Left lung (tissue), 10 donors: Measurements from ENCODE around the gene CDC14B. TPM values are rescaled to one million over a fixed set of nuclear protein-coding genes. Genes with fewer than 3 reads are reported as not detected.
"Not testable (repeated sequence)": the region's sequence is repeated elsewhere in the genome, so short reads cannot be mapped to it uniquely, and the experiment has no call there.

ENCODE experiments used
- ATAC-seq: fragments of 200-7000 bp; cut with Tn5 transposase; one replicate; pipeline ENCODE4 v1.9.1; 2020; ENCODE audit warnings: moderate library complexity
- DNase-seq, 4 donors: peaks; one replicate each; pipeline ENCODE4 v3.0.0-alpha.2; 2013 to 2020
- H3K27ac ChIP-seq, 2 donors: fragments of 200-600 bp; sonication (generic) in 1 of 2; one replicate each; pipeline versions ENCODE4 v1.5.0 to v1.8.0; 2020 to 2021
- H3K27me3 ChIP-seq, 2 donors: fragments of 200-600 bp; sonication (generic) in 1 of 2; one replicate each; pipeline versions ENCODE4 v1.5.0 to v1.8.0; 2020 to 2021
- H3K36me3 ChIP-seq, 2 donors: fragments of 200-600 bp; sonication (generic) in 1 of 2; one replicate each; pipeline versions ENCODE4 v1.5.0 to v1.8.0; 2020 to 2021
- H3K4me1 ChIP-seq, 2 donors: fragments of 200-600 bp; one replicate each; pipeline ENCODE4 v1.8.0; 2021
- H3K4me3 ChIP-seq, 2 donors: fragments of 200-600 bp; sonication (generic) in 1 of 2; one replicate each; pipeline versions ENCODE4 v1.5.0 to v1.8.0; 2020 to 2021; ENCODE audit warnings: mild to moderate bottlenecking in 1 of 2
- H3K9me3 ChIP-seq, 2 donors: fragments of 200-600 bp; sonication (generic) in 1 of 2; one replicate each; pipeline versions ENCODE4 v1.5.0 to v1.8.0; 2020 to 2021
- CTCF ChIP-seq, 2 donors: fragments of 200-600 bp; sonication (generic) in 1 of 2; IDR thresholded peaks; one replicate each; pipeline versions ENCODE4 v1.5.0 to v1.8.0; 2021; ENCODE audit warnings: antibody characterized with exemption in 2 of 2
- intact Hi-C, 2 donors: fragments of 100-400 bp; cut with DNase I; formaldehyde crosslinking; loops; one replicate each; pipeline versions ENCODE4 v1.11.2 to v1.14.2; 2022
- polyA plus RNA-seq, 6 donors: library from polyadenylated mRNA; unstranded; fragments of 120-200 nt; gene quantifications; one replicate each; pipeline ENCODE4 v1.2.1, GENCODE V29; 2013; ENCODE audit not compliant: insufficient read length in 6 of 6
- total RNA-seq, 2 donors: library from RNA; stranded (reverse); fragmentation: NEBNext Ultra II Directional; extraction: Animal tissue kit (Norgen Biotek cat#: 25700); gene quantifications; one replicate each; pipeline ENCODE4 v1.2.1, GENCODE V29; 2021
- donor health status: DM: no; HTN: yes; CAD: no.
- donor health status: DM: no; HTN: no; CAD: no.

Gene CDC14B
- total and polyA plus RNA-seq, 8 donors, result 10.5 to 20.3 (median 17.9) TPM

- intact Hi-C loops, result no loop called here
- H3K4me3 ChIP-seq, result no peak overlapping the region
- no peak for DNase-seq
- no peaks in the 10 kb centered on the region for H3K27me3 ChIP-seq
- H3K9me3 ChIP-seq, result no peaks in the 10 kb centered on the region
- no peak overlapping the region for H3K27ac ChIP-seq
- TF ChIP-seq CTCF (IDR thresholded peaks at IDR 0.05), result no peak
- no peaks in the 10 kb centered on the region for H3K4me1 ChIP-seq
- ATAC-seq, result no peak
- H3K36me3 ChIP-seq, result no peaks in the 10 kb centered on the region
Observed at GRCh38 chr9:96587338-96588315, 32.0 kb downstream of the CDC14B start.

GRCh38 chr9:96585426-96585825 is 34.2 kb downstream of the CDC14B start:
- intact Hi-C loops, result no loop called here
- DNase-seq (no peak), ATAC-seq (no peak)
- Histone ChIP-seq H3K27ac (no peak overlapping the region), H3K9me3 (no peaks in the 10 kb centered on the region), H3K4me3 (no peak overlapping the region), H3K27me3 (no peaks in the 10 kb centered on the region), H3K4me1 (no peaks in the 10 kb centered on the region), H3K36me3 (no peaks in the 10 kb centered on the region)
- no peak for TF ChIP-seq CTCF (IDR thresholded peaks at IDR 0.05)

- intact Hi-C loops, ATAC-seq, H3K27ac ChIP-seq, H3K27me3 ChIP-seq, H3K36me3 ChIP-seq, H3K4me3 ChIP-seq, DNase-seq, H3K9me3 ChIP-seq, H3K4me1 ChIP-seq: not testable (repeated sequence)
Observed at GRCh38 chr9:96582199-96582598, 37.4 kb downstream of the CDC14B start.

- H3K36me3 ChIP-seq, result no peaks in the 10 kb centered on the region
- no peak for ATAC-seq
- intact Hi-C loops, result no loop called here
Observed at GRCh38 chr9:96581786-96582185, 37.9 kb downstream of the CDC14B start.

GRCh38 chr9:96581301-96581700 is 38.3 kb downstream of the CDC14B start:
- Histone ChIP-seq H3K4me1 (no peaks in the 10 kb centered on the region), H3K4me3 (no peak overlapping the region), H3K27me3 (no peaks in the 10 kb centered on the region), H3K9me3 (no peaks in the 10 kb centered on the region), H3K36me3 (no peaks in the 10 kb centered on the region), H3K27ac (no peak overlapping the region)
- ATAC-seq (no peak), DNase-seq (no peak)
- no peak for TF ChIP-seq CTCF (IDR thresholded peaks at IDR 0.05)
- intact Hi-C loops, result no loop called here

More at GRCh38 chr9:96581786-96582185, 37.9 kb downstream of the CDC14B start:
- H3K4me1 ChIP-seq, result no peaks in the 10 kb centered on the region
- no peaks in the 10 kb centered on the region for H3K9me3 ChIP-seq
- TF ChIP-seq CTCF (IDR thresholded peaks at IDR 0.05), result no peak
- no peak overlapping the region for H3K4me3 ChIP-seq
- no peak for DNase-seq
- H3K27me3 ChIP-seq, result no peaks in the 10 kb centered on the region
- H3K27ac ChIP-seq, result no peak overlapping the region
